GM19397 (cell line): ENCODE data around the gene ANHX.
"Not testable (repeated sequence)": the region's sequence is repeated elsewhere in the genome, so short reads cannot be mapped to it uniquely, and the experiment has no call there.

ENCODE experiments used
- ATAC-seq: cut with Tn5 transposase; IDR thresholded peaks from one replicate; pipeline ENCODE4 v1.9.1; 2021; ENCODE audit warnings: mild to moderate bottlenecking, moderate library complexity; ENCODE audit not compliant: unreplicated experiment

The ANHX gene

DNA sequence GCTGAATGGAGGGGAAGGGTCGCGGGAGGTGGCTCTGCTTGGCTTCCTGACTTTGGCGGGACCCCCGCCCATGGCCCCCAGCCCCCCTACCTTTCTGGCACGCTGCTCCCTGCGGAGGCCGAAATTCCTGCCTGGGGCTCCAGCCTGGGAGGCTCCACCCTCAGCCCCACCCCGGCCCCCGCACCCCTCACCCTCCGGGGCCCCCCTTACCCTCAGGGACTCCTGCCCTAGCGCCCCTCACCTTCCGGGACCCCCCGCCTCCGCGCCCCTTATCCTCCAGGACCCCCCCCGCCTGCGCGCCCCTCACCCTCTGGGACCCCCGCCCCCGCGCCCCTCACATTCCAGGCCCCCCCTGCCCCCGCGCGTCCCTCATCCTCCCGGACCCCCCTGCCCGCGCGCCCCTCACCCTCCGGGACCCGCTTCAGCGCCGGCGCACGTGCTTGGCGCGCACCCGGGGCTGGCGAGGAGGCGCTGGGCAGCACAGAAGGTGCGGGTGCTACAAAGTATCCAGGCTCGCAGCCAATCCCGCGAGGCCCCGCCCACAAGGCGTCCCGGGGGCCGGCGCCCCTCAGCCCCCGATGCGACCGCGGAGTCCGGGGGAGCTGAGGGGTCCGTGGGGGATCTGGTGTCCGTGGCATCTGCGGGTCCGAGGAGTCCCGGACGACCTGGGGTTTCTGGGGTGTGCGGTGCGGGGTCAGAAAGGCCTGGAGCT lies at the start of gene ANHX:
ANHX (minus strand) TSS at position 477 of the 712 bp plus-strand sequence. CDS start 1,521 bp downstream, outside the sequence.
- no peak for ATAC-seq

DNA sequence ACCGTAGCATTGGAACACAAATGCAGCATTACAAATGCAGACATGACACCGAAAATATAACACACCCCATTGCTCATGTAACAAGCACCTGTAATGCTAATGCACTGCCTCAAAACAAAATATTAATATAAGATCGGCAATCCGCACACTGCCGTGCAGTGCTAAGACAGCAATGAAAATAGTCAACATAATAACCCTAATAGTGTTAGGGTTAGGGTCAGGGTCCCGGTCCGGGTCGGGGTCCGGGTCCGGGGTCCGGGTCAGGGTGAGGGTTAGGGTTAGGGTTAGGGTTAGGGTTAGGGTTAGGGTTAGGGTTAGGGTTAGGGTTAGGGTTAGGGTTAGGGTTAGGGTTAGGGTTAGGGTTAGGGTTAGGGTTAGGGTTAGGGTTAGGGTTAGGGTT lies 29.0 kb upstream of the ANHX start:
- not testable (repeated sequence) for ATAC-seq

DNA sequence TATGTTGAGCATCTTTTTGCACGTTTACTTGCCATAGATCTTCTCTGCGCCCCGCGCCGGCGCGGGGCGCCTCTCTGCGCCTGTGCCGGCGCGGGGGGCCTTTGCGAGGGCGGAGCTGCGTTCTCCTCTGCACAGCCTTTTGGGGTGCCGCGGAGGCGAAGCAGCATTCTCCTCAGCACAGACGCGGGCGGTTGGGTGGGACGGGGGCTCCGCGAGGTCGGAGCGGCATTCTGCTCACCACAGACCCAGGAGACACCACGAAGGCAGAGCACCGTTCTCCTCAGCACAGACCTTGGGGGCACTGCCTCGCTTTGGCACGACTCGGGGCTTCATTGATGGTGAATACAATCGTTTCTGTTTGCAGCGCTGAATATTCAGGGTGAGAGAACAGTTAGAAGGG lies 28.5 kb upstream of the ANHX start:
- no peak for ATAC-seq

DNA sequence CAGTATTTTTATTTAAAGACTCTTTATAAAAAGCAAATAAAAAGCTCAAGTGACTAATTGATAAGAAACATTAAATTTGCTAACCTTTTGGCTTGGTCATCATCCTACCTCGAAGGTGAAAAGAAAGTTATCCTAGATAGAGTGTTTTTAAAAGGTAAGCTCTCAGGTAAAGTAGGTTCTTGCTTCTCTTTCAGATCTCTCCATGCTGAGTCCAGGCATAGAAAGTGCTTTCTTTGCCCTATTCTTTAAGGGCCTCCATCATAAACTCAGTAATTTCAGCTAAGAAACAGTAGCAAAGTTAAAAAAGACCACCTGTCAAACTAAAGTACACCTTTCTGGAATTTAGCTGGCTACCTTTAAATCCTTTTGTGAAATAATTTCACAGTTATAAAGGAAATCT lies 20.6 kb upstream of the ANHX start:
- ATAC-seq, result no peak

DNA sequence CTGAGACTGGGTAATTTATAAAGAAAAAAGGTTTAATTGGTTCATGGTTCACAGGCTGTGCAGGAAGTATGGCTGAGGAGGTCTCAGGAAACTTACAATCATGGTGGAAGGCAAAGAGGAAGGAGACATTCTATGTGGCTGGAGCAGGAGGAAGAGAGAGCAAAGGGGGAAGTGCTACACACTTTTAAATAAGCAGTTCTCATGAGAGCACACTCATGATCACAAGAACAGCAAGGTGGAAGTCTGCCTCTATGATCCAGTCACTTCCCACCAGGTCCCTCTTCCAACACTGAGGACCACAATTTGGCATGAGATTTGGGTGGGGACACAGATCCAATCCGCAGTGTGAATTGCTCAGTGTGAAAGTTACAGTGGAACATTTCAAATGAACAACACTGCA lies 20.2 kb upstream of the ANHX start:
- ATAC-seq, result not testable (repeated sequence)

DNA sequence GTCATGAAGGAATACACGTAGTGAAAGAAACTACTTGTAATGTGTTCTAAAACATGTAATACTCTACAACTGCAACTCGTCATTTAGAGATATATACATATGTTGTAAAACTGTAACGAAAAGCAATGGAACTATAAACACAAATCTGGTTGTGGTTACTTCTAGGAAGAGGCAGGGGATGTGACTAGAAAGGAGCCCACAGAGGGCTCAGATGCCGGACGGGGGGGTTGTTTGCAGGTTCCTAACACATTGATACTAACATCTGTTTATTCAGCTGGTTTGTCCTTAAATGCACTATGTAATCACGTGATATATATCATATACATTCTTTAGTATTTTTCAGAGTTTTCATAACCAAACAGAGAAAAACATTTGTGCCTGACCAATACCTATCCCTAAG lies 16.1 kb upstream of the ANHX start:
- no peak for ATAC-seq

DNA sequence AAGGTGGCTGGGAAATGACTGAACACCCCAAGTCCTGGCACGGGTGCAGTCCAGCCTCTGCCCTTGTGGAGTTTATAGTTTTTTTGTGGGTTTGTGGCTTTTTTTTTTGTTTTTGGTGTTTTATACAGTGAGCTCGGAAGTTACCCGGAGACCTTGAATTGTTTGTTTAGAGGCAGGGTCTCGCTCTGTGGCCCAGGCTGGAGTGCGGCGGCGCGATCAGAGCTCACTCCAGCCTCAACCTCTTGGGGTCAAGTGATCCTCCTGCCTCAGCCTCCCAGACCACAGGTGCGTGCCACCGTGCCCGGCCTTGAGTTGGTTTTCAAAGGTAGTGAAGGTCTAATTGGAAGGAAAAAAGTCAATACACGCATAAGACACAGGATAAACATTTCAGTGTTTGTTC lies 879 bp upstream of the ANHX start:
- no peak for ATAC-seq

DNA sequence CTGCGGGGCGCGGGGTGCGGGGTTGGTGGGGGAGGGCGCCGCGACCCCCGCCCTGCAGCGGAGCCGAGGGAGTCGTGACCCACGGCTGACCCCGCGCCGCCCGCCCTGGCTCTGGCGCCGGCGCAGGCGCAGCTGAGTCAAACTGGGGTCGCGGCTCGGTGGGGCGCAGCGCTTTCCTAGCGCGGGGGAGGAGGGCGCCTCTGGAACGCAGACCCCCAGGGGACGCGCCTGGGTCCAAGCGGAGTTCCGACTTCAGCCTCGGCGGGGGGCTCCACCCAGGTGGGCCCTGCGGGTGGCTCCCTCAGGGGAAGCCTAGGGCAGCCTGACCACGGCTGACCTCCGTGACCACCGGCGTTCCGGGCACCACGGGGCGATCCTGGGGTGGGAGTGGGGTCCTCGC lies 467 bp upstream of the ANHX start:
- no peak for ATAC-seq

DNA sequence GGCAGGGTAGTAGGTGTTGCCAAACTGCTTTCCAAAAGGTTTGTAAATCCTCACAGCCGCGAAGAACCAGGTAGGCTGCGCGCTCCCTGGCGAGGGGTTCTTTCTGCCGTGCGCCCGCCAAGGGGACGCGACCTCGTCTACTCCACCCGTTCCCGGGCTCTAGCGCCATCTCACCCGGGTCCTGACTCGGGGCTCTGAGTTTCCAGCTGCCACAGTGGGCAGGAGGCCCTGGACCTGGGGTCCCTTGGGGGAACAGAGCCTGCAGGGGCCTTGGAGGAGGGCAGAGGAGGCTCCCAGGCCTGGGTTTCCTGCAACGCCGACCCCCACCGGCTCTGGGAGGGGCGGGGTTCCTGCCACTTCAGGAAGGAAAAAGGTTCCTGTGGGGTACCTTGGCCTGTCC lies 706 bp downstream of the ANHX start:
- ATAC-seq, result no peak

DNA sequence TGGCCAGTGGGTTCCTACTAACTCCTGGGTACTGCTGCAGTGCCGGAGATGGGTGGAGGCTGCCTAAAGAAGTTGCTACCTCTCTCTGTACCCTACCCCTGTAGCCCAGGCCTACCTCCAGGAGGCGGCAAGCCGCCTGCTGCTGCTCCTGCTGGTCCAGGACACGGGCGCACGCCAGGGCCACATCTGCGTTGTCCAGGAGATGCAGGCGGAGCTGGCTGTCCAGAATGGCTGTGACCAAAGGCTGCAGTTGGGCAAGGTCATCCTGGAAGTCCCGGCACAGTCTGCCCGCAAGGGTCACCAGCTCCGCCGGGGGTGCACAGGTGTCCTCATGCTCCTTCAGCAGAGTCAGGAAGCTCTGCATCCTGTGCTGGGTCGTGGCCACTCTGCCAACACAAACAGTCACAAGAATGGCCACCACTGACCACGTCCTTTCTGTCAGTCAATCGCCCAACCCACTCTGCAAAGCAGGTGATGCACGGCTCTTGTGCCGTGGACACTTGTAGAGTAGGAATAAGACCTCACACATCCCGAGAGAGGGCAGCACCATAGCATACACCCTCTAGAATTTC lies 1.6 kb downstream of the ANHX start:
- no peak for ATAC-seq

DNA sequence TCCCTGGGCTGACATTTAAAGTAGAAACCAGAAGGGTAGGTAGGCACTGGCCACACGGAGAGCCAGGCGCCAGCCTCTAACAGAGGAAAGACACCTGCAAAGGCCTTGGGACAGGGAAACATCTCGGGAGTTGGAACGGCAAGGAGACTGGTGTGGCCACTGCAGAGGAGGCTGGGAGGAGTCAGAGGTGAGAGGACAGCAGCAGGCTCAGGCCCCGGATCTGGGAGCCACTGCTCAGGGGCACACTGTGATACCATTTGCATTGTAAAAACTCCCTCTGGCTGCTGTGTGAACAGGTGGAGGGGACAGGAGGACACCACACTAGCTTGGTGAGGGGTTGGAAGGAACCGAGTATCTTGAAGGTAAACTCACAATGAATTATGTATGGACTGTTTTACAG lies 2.7 kb downstream of the ANHX start:
- ATAC-seq, result no peak

DNA sequence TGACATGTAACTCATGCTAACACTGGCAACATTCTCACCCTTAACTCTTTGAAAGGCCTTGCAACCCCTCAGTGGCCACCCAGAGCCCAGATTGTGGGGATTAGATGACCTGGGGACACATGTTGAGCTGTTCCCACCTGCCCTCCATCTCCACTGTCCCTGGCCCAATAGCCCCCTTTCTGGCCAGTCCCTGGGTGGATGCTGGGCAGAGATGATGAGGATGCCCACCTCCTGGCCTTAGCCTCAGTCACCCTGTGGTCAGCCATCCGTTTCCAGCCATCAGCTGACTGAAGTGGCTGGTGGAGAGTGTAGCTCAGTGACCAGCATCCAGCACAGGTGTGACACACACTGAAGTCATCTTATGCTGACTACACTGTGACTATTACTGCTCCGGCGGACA lies 4.7 kb downstream of the ANHX start:
- no peak for ATAC-seq

DNA sequence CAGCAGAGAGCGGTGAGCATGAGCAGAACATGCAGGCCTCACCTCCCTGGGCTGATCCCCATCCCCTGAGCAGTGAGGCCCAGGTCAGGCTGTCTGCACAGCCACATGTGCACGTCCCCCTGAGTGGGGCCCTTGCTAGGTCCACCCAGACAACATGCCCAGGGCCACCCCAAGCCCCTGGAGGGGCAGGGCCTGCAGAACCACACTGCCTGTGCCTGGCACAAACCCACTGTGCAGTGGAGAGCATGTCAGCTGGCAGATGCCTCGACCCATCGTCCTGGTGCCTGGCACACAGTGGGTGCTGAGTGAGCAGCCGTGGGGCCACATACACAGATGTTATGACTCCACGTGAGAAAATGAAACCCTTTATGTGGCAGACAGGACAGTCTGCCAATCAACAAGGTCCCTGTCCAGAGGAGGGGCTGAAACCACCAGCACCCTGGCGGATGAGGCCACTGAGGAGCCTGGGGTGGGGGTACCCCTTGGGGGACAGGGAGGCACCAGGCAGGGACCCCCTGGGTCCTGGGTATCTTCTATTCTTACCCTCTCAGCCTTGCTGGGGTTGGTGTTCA lies 8.3 kb downstream of the ANHX start:
- no peak for ATAC-seq

DNA sequence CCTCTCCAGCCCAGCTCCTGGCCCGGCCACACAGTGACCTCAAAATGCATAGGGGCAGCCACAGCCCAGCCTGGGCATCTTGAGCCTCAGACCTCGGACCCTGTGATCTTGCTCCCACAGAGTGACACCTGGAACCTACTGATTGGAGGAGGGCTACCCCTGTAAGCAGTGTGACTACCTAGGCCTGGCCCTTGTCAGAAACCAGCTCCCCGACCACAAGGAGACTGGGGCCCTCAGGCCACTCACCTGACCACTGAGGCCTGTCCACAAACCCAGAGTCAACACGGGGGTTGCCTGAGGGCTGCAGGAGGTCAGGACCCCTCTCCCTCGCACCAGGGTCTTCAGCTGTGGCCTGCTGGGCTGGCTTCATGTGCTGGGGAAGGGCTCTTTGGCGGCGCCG lies 9.0 kb downstream of the ANHX start:
- no peak for ATAC-seq

DNA sequence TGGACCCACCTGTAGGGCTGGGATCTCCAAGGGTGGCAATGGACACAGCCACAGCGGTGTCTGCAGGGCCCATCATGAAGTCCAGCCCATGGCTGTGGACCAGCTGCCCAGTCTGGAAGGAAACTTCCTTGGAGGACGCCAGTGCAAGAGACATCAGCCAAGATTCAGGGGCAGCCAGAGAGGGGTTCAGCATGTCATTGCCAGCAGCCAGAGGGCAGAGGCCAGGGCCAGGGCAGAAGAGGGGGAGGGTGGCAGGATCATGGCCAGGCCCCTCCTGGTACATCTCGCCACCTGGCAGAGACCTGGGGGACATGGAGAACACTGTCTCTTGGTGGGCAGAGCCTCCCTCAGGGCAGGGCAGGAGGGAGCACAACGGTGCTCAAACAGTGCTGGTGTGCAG lies 10.2 kb downstream of the ANHX start:
- no peak for ATAC-seq

DNA sequence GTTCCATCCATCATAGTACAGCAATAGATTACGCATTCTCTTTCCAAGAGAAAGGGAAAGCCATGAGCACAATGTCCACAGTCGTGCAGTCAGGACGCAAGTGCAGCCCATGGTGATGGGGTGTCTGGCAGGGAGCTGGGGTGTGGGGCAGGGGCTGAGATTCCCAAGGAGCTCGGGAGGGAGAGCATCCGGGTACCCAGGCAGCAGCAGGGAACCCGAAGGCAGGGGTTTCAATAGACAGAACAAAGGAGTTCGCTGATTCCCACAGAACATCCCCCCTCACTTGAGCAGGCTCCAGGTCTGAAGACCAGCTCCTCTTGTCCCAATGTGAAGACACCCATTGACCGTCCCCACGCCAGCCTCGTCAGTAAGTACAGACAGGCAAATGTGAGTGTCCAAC lies 13.5 kb downstream of the ANHX start:
- ATAC-seq, result no peak

DNA sequence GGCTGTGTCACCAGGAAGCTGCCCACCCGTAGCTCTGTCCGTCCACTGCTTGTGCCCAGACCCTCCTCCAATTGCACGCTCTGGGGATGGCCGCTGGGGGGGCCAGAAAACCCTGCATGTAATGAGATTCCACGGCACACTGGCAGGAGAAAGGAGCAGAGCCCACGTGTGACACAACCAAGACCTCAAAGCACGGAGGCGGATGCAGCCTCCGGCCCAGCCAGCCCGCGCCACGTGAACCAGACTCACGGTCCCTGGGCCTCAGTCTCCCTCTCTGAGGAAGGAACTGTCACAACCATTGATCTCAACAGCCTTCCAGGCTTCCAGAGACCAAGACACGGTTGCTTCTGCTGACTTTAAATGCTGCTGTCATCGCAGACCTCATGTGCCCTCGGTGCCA lies 14.4 kb downstream of the ANHX start:
- ATAC-seq, result no peak

DNA sequence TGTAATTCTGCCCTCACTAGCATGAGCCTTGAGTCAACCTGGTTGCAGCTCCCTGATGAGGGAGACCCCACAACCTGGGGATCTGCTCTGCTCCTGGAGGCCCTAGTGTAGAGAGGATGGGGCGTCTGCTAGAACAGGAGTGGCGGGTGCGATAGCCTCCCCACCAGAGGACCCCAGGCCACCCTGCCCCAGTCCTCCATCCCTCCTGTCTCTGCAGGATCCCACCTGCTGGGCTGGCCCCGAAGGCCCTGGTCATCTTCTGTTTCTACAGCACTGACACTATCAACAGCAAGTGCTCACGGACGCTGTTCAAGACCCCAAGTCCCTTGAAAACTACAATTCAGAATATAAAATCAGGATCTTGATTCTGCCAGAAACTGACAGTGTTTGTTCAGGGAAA lies 15.2 kb downstream of the ANHX start:
- ATAC-seq, result no peak

DNA sequence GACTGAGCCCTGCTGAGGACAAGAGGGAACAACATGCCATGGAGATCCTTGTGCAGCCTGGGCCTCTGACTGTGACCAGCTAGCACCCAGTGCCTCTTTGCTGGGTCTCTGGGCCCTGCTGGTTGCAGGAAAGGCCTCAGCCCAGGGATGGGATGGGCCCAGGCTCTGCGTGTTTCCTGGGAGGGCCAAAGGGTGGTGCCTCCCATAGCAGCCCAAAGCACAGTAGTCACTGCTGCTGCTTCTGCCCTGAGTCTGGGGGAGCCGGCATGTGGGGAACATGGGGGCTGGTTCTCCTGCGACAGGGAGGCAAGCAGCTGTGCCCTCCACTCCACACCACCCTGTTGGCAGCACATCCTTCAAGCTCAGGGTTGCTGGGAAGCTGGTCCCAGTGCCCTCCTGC lies 18.5 kb downstream of the ANHX start:
- no peak for ATAC-seq

DNA sequence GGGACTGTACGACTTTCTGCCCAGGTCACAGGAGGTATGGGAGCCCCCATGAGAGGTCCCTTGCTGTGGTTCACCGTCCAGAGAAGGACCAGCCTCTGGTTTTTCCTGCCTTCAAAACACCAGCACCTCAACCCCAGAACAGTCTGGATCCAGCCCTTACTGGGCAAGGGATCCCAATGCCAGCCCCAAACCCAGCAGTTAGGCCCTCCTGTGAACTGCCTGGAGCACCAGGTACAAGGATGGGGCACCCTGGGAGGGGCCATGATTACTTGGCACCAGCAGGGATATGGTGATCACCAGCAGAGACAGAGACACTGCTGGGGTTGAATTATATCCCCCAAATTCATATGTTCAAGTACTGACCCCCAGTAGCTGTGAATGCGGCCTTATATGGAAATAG lies 20.0 kb downstream of the ANHX start:
- no peak for ATAC-seq

DNA sequence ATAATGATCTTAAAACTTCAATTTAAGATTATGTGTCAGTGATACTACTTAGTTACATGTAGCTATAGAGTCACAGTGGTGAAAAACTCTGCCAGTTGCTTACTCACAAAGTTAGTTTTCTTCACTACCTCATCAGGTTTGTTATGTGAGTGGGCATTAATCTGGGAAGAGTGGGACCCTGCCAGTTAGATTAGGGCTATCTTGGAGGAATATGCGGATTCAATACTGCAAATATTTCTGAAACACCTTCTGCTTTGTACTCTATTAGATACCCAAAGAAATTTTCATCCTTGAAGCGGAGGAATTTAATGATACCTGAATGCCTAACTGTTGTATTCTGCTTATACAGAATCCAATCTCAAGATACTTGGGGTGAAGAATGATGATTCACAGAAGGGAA lies 29.3 kb downstream of the ANHX start:
- no peak for ATAC-seq

DNA sequence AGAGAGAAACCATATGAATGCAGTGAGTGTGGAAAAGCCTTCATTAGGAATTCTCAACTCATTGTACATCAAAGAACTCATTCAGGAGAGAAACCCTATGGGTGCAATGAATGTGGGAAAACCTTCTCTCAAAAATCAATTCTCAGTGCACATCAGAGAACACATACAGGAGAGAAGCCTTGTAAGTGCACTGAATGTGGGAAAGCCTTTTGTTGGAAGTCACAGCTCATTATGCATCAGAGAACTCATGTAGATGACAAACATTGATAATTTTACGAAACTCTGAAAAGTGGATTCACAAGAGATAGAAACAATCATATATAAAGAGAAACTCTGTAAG lies 31.4 kb downstream of the ANHX start:
- ATAC-seq, result no peak
